Gastroesophageal sphincter (tissue), 3 donors: ENCODE measurements around the gene SLC15A3.

Experiments used
- EP300 ChIP-seq: sonication (generic); formaldehyde crosslinking; IDR thresholded peaks from one replicate; pipeline ENCODE4 v1.6.1; 2017; ENCODE audit warnings: antibody characterized with exemption, mild to moderate bottlenecking
- POLR2A ChIP-seq, 2 donors: fragments of 450-650 bp; IDR thresholded peaks; one replicate each; pipeline ENCODE4 v1.6.1; 2017; ENCODE audit warnings: antibody characterized with exemption in 2 of 2, mild to moderate bottlenecking in 2 of 2, moderate library complexity in 1 of 2
- POLR2AphosphoS5 ChIP-seq: sonication (generic); formaldehyde crosslinking; IDR thresholded peaks from one replicate; pipeline ENCODE4 v1.6.1; 2017; ENCODE audit warnings: antibody characterized with exemption
- TF ChIP-seq, protein P1 (sequence below), 4 experiments: fragments of 200-600 bp in 2 of 4; fragments of 450-650 bp in 2 of 4; sonication (generic) in 1 of 4; IDR thresholded peaks; one replicate each; pipeline ENCODE4 v1.5.1; 2017 to 2019; ENCODE audit warnings: antibody characterized with exemption in 4 of 4, mild to moderate bottlenecking in 2 of 4, moderate library complexity in 2 of 4

DNA sequence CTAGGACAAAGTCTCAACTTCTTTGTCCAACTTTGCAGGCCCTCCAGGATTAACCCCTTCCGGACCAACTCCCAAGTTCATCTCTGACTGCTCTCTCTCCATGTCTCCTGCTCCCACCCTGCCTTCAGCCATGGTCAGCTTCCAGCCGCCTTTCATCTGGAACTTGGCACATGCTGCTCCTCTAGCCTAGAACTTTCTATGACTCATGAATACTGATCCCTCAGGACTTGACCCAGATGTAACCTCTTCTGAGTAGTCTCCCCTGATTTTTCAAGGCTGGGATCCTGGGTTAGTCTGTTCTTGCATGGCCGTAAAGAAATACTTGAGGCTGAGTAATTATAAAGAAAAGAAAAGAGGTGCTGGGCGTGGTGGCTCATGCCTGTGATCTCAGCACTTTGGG lies 5.2 kb upstream of the SLC15A3 start:
- TF ChIP-seq, protein P1, sequence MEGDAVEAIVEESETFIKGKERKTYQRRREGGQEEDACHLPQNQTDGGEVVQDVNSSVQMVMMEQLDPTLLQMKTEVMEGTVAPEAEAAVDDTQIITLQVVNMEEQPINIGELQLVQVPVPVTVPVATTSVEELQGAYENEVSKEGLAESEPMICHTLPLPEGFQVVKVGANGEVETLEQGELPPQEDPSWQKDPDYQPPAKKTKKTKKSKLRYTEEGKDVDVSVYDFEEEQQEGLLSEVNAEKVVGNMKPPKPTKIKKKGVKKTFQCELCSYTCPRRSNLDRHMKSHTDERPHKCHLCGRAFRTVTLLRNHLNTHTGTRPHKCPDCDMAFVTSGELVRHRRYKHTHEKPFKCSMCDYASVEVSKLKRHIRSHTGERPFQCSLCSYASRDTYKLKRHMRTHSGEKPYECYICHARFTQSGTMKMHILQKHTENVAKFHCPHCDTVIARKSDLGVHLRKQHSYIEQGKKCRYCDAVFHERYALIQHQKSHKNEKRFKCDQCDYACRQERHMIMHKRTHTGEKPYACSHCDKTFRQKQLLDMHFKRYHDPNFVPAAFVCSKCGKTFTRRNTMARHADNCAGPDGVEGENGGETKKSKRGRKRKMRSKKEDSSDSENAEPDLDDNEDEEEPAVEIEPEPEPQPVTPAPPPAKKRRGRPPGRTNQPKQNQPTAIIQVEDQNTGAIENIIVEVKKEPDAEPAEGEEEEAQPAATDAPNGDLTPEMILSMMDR (IDR thresholded peaks at IDR 0.05): no peak
- TF ChIP-seq POLR2A (IDR thresholded peaks at IDR 0.05) (no peak), EP300 (no peak), POLR2AphosphoS5 (no peak)
